ENCODE data around the gene HOXC10. TPM values are rescaled to one million over a fixed set of nuclear protein-coding genes. Genes with fewer than 3 reads are reported as not detected.
A peak's percentile ranks its signal among the peaks of the same experiment; 100 is the strongest.

HOXC10 gene
- polyA plus RNA-seq, 4 donors, result 1.2 TPM; not detected in 3

- no peak overlapping the region for H3K4me3 ChIP-seq (ENCODE audit: low read depth in 1 of 3, low read length in 3 of 3)
Observed at GRCh38 chr12:53966385-53967133, 18.4 kb upstream of the HOXC10 start.

GRCh38 chr12:53967421-53967925 lies 17.5 kb upstream of the HOXC10 start:
- Histone ChIP-seq H3K9me3 (ENCODE audit: control insufficient read depth in 2 of 2, insufficient read depth in 1 of 2, low read depth in 1 of 2, low read length in 1 of 2) (no peaks in the 10 kb centered on the region), H3K4me3 (ENCODE audit: low read depth in 1 of 3, low read length in 3 of 3) (no peak overlapping the region), H3K36me3 (ENCODE audit: control insufficient read depth in 3 of 3, insufficient read depth in 2 of 3, low read depth in 1 of 3, low read length in 3 of 3) (no peaks in the 10 kb centered on the region), H3K4me1 (ENCODE audit: control insufficient read depth in 3 of 3, insufficient read depth in 2 of 3, low read depth in 1 of 3, low read length in 2 of 3) (peaks cover 0 to 4% (median 0%) of the 10 kb centered on the region in 3 donors), H3K27me3 (ENCODE audit: control insufficient read depth in 3 of 3, insufficient read depth in 3 of 3, low read length in 3 of 3) (peaks cover 5 to 100% (median 87%) of the 10 kb centered on the region in 3 donors), H3K27ac (ENCODE audit: low read depth in 1 of 3, low read length in 2 of 3) (no peak overlapping the region)
- DNase-seq (no peak), FAIRE-seq (no peak)
- WGBS, 3 donors, result 10 to 14% (median 11%) methylated on average over 5 of the region's 5 CpGs

More at GRCh38 chr12:53966385-53967133, 18.4 kb upstream of the HOXC10 start:
- H3K4me1 ChIP-seq (ENCODE audit: control insufficient read depth in 3 of 3, insufficient read depth in 2 of 3, low read depth in 1 of 3, low read length in 2 of 3), result peaks cover 0 to 4% (median 0%) of the 10 kb centered on the region in 3 donors
- no peaks in the 10 kb centered on the region for H3K9me3 ChIP-seq (ENCODE audit: control insufficient read depth in 2 of 2, insufficient read depth in 1 of 2, low read depth in 1 of 2, low read length in 1 of 2)
- peak in 1 of 2 donors; percentile 23 for DNase-seq
- H3K36me3 ChIP-seq (ENCODE audit: control insufficient read depth in 3 of 3, insufficient read depth in 2 of 3, low read depth in 1 of 3, low read length in 3 of 3), result no peaks in the 10 kb centered on the region
- H3K27me3 ChIP-seq (ENCODE audit: control insufficient read depth in 3 of 3, insufficient read depth in 3 of 3, low read length in 3 of 3), result peaks cover 5 to 100% (median 82%) of the 10 kb centered on the region in 3 donors
- no peak for FAIRE-seq
- 9 to 17% (median 11%) methylated on average over 36 of the region's 36 CpGs for WGBS, 3 donors
- no peak overlapping the region for H3K27ac ChIP-seq (ENCODE audit: low read depth in 1 of 3, low read length in 2 of 3)

GRCh38 chr12:53968214-53969127 lies 16.5 kb upstream of the HOXC10 start:
- no peaks in the 10 kb centered on the region for H3K36me3 ChIP-seq (ENCODE audit: control insufficient read depth in 3 of 3, insufficient read depth in 2 of 3, low read depth in 1 of 3, low read length in 3 of 3)
- H3K9me3 ChIP-seq (ENCODE audit: control insufficient read depth in 2 of 2, insufficient read depth in 1 of 2, low read depth in 1 of 2, low read length in 1 of 2), result no peaks in the 10 kb centered on the region
- peaks cover 5 to 100% (median 88%) of the 10 kb centered on the region in 3 donors for H3K27me3 ChIP-seq (ENCODE audit: control insufficient read depth in 3 of 3, insufficient read depth in 3 of 3, low read length in 3 of 3)
- WGBS, 3 donors, result 20 to 27% (median 22%) methylated on average over 24 of the region's 24 CpGs
- FAIRE-seq (no peak), DNase-seq (no peak)
- H3K27ac ChIP-seq (ENCODE audit: low read depth in 1 of 3, low read length in 2 of 3), result no peak overlapping the region
- H3K4me3 ChIP-seq (ENCODE audit: low read depth in 1 of 3, low read length in 3 of 3), result no peak overlapping the region
- peaks cover 0 to 1% (median 0%) of the 10 kb centered on the region in 3 donors for H3K4me1 ChIP-seq (ENCODE audit: control insufficient read depth in 3 of 3, insufficient read depth in 2 of 3, low read depth in 1 of 3, low read length in 2 of 3)

GRCh38 chr12:53969588-53970259 lies 15.2 kb upstream of the HOXC10 start:
- no peak for FAIRE-seq
- peaks cover 5 to 100% (median 88%) of the 10 kb centered on the region in 3 donors for H3K27me3 ChIP-seq (ENCODE audit: control insufficient read depth in 3 of 3, insufficient read depth in 3 of 3, low read length in 3 of 3)

GRCh38 chr12:53970451-53970850 lies 14.5 kb upstream of the HOXC10 start:
- FAIRE-seq (no peak), DNase-seq (no peak)
- H3K27me3 ChIP-seq (ENCODE audit: control insufficient read depth in 3 of 3, insufficient read depth in 3 of 3, low read length in 3 of 3), result peaks cover 5 to 100% (median 85%) of the 10 kb centered on the region in 3 donors
- no peak overlapping the region for H3K4me3 ChIP-seq (ENCODE audit: low read depth in 1 of 3, low read length in 3 of 3)
- peaks cover 0 to 2% of the 10 kb centered on the region in 2 donors for H3K9me3 ChIP-seq (ENCODE audit: control insufficient read depth in 2 of 2, insufficient read depth in 1 of 2, low read depth in 1 of 2, low read length in 1 of 2)
- WGBS, 3 donors, result 33 to 38% (median 33%) methylated on average over 4 of the region's 4 CpGs
- no peaks in the 10 kb centered on the region for H3K36me3 ChIP-seq (ENCODE audit: control insufficient read depth in 3 of 3, insufficient read depth in 2 of 3, low read depth in 1 of 3, low read length in 3 of 3)
- H3K27ac ChIP-seq (ENCODE audit: low read depth in 1 of 3, low read length in 2 of 3), result no peak overlapping the region
- peaks cover 0 to 13% (median 10%) of the 10 kb centered on the region in 3 donors for H3K4me1 ChIP-seq (ENCODE audit: control insufficient read depth in 3 of 3, insufficient read depth in 2 of 3, low read depth in 1 of 3, low read length in 2 of 3)

More at GRCh38 chr12:53969588-53970259, 15.2 kb upstream of the HOXC10 start:
- 20 to 35% (median 22%) methylated on average over 12 of the region's 12 CpGs for WGBS, 3 donors
- DNase-seq, result no peak
- H3K36me3 ChIP-seq (ENCODE audit: control insufficient read depth in 3 of 3, insufficient read depth in 2 of 3, low read depth in 1 of 3, low read length in 3 of 3), result no peaks in the 10 kb centered on the region
- H3K9me3 ChIP-seq (ENCODE audit: control insufficient read depth in 2 of 2, insufficient read depth in 1 of 2, low read depth in 1 of 2, low read length in 1 of 2), result no peaks in the 10 kb centered on the region
- H3K4me1 ChIP-seq (ENCODE audit: control insufficient read depth in 3 of 3, insufficient read depth in 2 of 3, low read depth in 1 of 3, low read length in 2 of 3), result peaks cover 0 to 10% (median 4%) of the 10 kb centered on the region in 3 donors
- no peak overlapping the region for H3K27ac ChIP-seq (ENCODE audit: low read depth in 1 of 3, low read length in 2 of 3)
- H3K4me3 ChIP-seq (ENCODE audit: low read depth in 1 of 3, low read length in 3 of 3), result no peak overlapping the region

GRCh38 chr12:53971129-53971528 lies 13.8 kb upstream of the HOXC10 start:
- DNase-seq, result no peak
- 66 to 75% (median 75%) methylated on average over 3 of the region's 3 CpGs for WGBS, 3 donors
- peaks cover 5 to 100% (median 83%) of the 10 kb centered on the region in 3 donors for H3K27me3 ChIP-seq (ENCODE audit: control insufficient read depth in 3 of 3, insufficient read depth in 3 of 3, low read length in 3 of 3)
- H3K27ac ChIP-seq (ENCODE audit: low read depth in 1 of 3, low read length in 2 of 3), result no peak overlapping the region
- H3K36me3 ChIP-seq (ENCODE audit: control insufficient read depth in 3 of 3, insufficient read depth in 2 of 3, low read depth in 1 of 3, low read length in 3 of 3), result no peaks in the 10 kb centered on the region
- peaks cover 0 to 9% of the 10 kb centered on the region in 2 donors for H3K9me3 ChIP-seq (ENCODE audit: control insufficient read depth in 2 of 2, insufficient read depth in 1 of 2, low read depth in 1 of 2, low read length in 1 of 2)
- H3K4me3 ChIP-seq (ENCODE audit: low read depth in 1 of 3, low read length in 3 of 3), result no peak overlapping the region
- no peak for FAIRE-seq
- peaks cover 0 to 15% (median 13%) of the 10 kb centered on the region in 3 donors for H3K4me1 ChIP-seq (ENCODE audit: control insufficient read depth in 3 of 3, insufficient read depth in 2 of 3, low read depth in 1 of 3, low read length in 2 of 3)

GRCh38 chr12:53971686-53972085 lies 13.3 kb upstream of the HOXC10 start:
- Histone ChIP-seq H3K27me3 (ENCODE audit: control insufficient read depth in 3 of 3, insufficient read depth in 3 of 3, low read length in 3 of 3) (peaks cover 5 to 100% (median 82%) of the 10 kb centered on the region in 3 donors), H3K9me3 (ENCODE audit: control insufficient read depth in 2 of 2, insufficient read depth in 1 of 2, low read depth in 1 of 2, low read length in 1 of 2) (peaks cover 0 to 14% of the 10 kb centered on the region in 2 donors), H3K4me1 (ENCODE audit: control insufficient read depth in 3 of 3, insufficient read depth in 2 of 3, low read depth in 1 of 3, low read length in 2 of 3) (peaks cover 0 to 15% (median 13%) of the 10 kb centered on the region in 3 donors), H3K27ac (ENCODE audit: low read depth in 1 of 3, low read length in 2 of 3) (no peak overlapping the region), H3K4me3 (ENCODE audit: low read depth in 1 of 3, low read length in 3 of 3) (no peak overlapping the region), H3K36me3 (ENCODE audit: control insufficient read depth in 3 of 3, insufficient read depth in 2 of 3, low read depth in 1 of 3, low read length in 3 of 3) (no peaks in the 10 kb centered on the region)
- WGBS, 3 donors, result 33 to 60% (median 42%) methylated on average over 1 to 2 of the region's 2 CpGs
- DNase-seq (no peak), FAIRE-seq (no peak)

Measured in small intestine (tissue), 7 donors.